Vagina (tissue), 2 donors: ENCODE results near the gene SLC16A10. TPM values are rescaled to one million over a fixed set of nuclear protein-coding genes. Genes with fewer than 3 reads are reported as not detected.

ENCODE experiments used
- DNase-seq, 2 donors: peaks; one replicate each; pipeline ENCODE4 v3.0.0-alpha.2; 2017; ENCODE audit errors: extremely low spot score in 2 of 2
- H3K27ac ChIP-seq: fragments of 200-600 bp; sonication (generic); one replicate; pipeline ENCODE4 v1.5.1; 2019
- H3K27me3 ChIP-seq: fragments of 200-600 bp; sonication (generic); one replicate; pipeline ENCODE4 v1.5.1; 2019
- H3K36me3 ChIP-seq, 2 donors: fragments of 200-600 bp; sonication (generic); one replicate each; pipeline ENCODE4 v1.5.1; 2017 to 2019
- H3K4me1 ChIP-seq: fragments of 200-600 bp; sonication (generic); one replicate; pipeline ENCODE4 v1.5.1; 2019
- H3K4me3 ChIP-seq, 2 donors: fragments of 200-600 bp; sonication (generic); 1 replicate in 1 of 2; 2 replicates in 1 of 2; pipeline ENCODE4 v1.5.1; 2016 to 2019
- H3K9me3 ChIP-seq: fragments of 200-600 bp; sonication (generic); one replicate; pipeline ENCODE4 v1.5.1; 2019
- CTCF ChIP-seq, 3 experiments: fragments of 450-650 bp in 2 of 3; fragments of 200-600 bp in 1 of 3; sonication (generic) in 1 of 3; IDR thresholded peaks; one replicate each; pipeline ENCODE4 v1.5.1; 2017 to 2019; ENCODE audit warnings: antibody characterized with exemption in 3 of 3, mild to moderate bottlenecking in 2 of 3, moderate library complexity in 2 of 3
- POLR2A ChIP-seq, 2 donors: fragments of 450-650 bp; IDR thresholded peaks; one replicate each; pipeline ENCODE4 v1.6.1; 2017; ENCODE audit warnings: antibody characterized with exemption in 2 of 2, mild to moderate bottlenecking in 2 of 2, moderate library complexity in 2 of 2
- POLR2AphosphoS5 ChIP-seq, 2 donors: sonication (generic); formaldehyde crosslinking; IDR thresholded peaks; one replicate each; pipeline ENCODE4 v1.9.0; 2017; ENCODE audit warnings: antibody characterized with exemption in 2 of 2, mild to moderate bottlenecking in 2 of 2, low read depth in 1 of 2; ENCODE audit not compliant: insufficient read depth in 1 of 2
- intact Hi-C: fragments of 100-400 bp; cut with DNase I; formaldehyde crosslinking; loops from one replicate; pipeline ENCODE4 v1.15.1; 2023
- total RNA-seq: library from RNA; depleted of rRNA; stranded (reverse); fragments of >200 nt; gene quantifications from one replicate; pipeline ENCODE4 v1.2.3, GENCODE V29; 2016

The SLC16A10 gene
- total RNA-seq, 1 donor from 2014 or later = 5.4 TPM

DNA sequence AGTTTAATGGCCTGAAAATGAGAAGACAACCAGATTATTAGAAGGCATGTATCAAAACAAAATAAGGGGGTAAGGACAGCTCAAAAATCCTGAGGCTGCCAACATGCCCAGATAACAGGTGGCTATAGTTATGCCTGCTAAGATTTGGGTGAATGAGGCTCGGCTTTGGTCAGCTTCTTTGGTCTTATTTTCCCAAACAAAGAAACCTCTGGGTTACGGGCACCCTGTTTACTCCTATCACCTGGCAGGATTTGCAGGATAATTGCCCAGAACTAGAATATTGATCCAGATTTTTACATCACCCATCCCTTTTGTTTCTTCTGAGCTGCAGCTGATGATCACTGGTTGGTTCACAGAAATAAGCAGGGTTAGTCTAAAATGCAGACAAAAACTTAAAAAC, 74.3 kb downstream of the SLC16A10 start:
- TF ChIP-seq POLR2AphosphoS5 (IDR thresholded peaks at IDR 0.05; ENCODE audit: insufficient read depth in 1 of 2, low read depth in 1 of 2) (no peak), POLR2A (IDR thresholded peaks at IDR 0.05) (no peak), CTCF (IDR thresholded peaks at IDR 0.05) (no peak)
- DNase-seq = no peak
- Histone ChIP-seq H3K4me3 (no peak overlapping the region), H3K36me3 (no peaks in the 10 kb centered on the region), H3K9me3 (no peaks in the 10 kb centered on the region), H3K27ac (no peak overlapping the region), H3K4me1 (no peaks in the 10 kb centered on the region), H3K27me3 (no peaks in the 10 kb centered on the region)
- intact Hi-C loops = no loop called here

DNA sequence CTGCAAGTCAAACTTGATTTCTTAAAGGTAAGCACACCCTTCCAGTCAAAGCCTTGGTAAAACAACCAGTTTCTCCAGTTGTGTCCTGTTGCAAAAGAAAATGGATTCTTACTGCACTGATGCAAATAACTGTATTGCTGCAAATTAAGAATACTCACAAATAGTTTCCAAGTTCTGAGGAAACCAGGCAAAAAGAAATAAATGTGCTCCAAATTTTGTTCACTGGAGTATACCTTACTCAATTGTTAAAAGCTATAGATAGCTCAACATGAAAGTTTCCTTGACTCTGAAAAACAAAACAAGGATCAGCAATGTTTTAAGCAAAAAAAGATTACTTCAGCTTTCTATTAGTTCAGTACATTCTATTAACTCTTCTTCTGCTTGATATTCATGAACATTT, 75.2 kb downstream of the SLC16A10 start:
- Histone ChIP-seq H3K27ac (no peak overlapping the region), H3K9me3 (no peaks in the 10 kb centered on the region), H3K27me3 (no peaks in the 10 kb centered on the region), H3K36me3 (no peaks in the 10 kb centered on the region), H3K4me1 (no peaks in the 10 kb centered on the region), H3K4me3 (no peak overlapping the region)
- no peak for TF ChIP-seq CTCF (IDR thresholded peaks at IDR 0.05)
- TF ChIP-seq POLR2AphosphoS5 (IDR thresholded peaks at IDR 0.05; ENCODE audit: insufficient read depth in 1 of 2, low read depth in 1 of 2) = no peak
- no peak for TF ChIP-seq POLR2A (IDR thresholded peaks at IDR 0.05)
- DNase-seq = no peak
- intact Hi-C loops = no loop called here

DNA sequence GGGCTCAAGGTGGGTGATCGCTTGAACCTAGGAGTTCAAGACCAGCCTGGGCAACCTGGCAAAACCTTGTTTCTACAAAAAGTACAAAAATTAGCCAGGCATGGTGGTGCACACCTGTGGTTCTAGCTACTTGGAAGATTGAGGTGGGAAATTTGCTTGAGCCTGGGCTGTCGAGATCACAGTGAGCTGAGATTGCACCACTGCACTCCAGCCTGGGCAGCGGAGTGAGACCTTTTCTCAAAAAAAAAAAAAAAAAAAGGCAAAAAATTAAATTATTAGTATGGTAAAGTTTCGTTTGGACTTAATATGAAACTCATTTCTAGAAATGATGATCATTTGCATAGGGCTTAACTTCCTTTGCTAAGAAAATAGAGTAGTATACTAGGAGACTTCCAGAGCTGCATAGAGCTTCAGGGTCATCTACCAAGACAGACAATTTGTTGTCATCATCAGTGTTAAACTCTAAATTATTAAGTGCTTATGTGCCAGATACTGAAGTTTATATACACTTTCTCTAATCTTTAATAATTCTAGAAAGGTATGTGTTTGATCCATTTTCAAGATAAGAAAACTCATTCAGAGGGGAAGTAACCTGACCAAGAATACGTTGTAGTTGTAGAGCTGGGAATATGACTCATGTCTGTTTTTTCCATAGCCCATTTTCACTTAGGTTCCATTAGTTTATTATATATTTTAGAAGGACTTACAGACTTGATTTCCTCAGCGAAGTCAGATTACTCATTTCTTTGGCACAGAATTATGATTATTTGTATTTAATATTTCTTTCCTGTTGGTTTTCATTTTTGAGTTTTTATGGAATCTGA, 84.5 kb downstream of the SLC16A10 start:
- H3K4me3 ChIP-seq = no peak overlapping the region
- no peaks in the 10 kb centered on the region for H3K27me3 ChIP-seq
- DNase-seq = no peak
- H3K4me1 ChIP-seq = no peaks in the 10 kb centered on the region
- H3K9me3 ChIP-seq = no peaks in the 10 kb centered on the region
- no peak for TF ChIP-seq POLR2AphosphoS5 (IDR thresholded peaks at IDR 0.05; ENCODE audit: insufficient read depth in 1 of 2, low read depth in 1 of 2)
- no peak for TF ChIP-seq POLR2A (IDR thresholded peaks at IDR 0.05)
- TF ChIP-seq CTCF (IDR thresholded peaks at IDR 0.05) = no peak
- no peaks in the 10 kb centered on the region for H3K36me3 ChIP-seq
- intact Hi-C loops = no loop called here
- H3K27ac ChIP-seq = no peak overlapping the region

- DNase-seq = no peak
- H3K9me3 ChIP-seq = no peaks in the 10 kb centered on the region
These were observed 85.3 kb downstream of the SLC16A10 start for GRCh38 chr6:111172563-111172962.

More at GRCh38 chr6:111172563-111172962, 85.3 kb downstream of the SLC16A10 start:
- TF ChIP-seq POLR2A (IDR thresholded peaks at IDR 0.05) (no peak), CTCF (IDR thresholded peaks at IDR 0.05) (no peak), POLR2AphosphoS5 (IDR thresholded peaks at IDR 0.05; ENCODE audit: insufficient read depth in 1 of 2, low read depth in 1 of 2) (no peak)
- H3K4me1 ChIP-seq = no peaks in the 10 kb centered on the region
- no peak overlapping the region for H3K27ac ChIP-seq
- intact Hi-C loops = no loop called here
- no peaks in the 10 kb centered on the region for H3K27me3 ChIP-seq
- no peak overlapping the region for H3K4me3 ChIP-seq
- H3K36me3 ChIP-seq = no peaks in the 10 kb centered on the region
